ENCODE data around the gene SPTY2D1. TPM values are rescaled to one million over a fixed set of nuclear protein-coding genes. Genes with fewer than 3 reads are reported as not detected.

The SPTY2D1 gene
- total RNA-seq, 1 experiment from 2014 or later: 23.8 TPM

GRCh38 chr11:18641677-18642076 is 7.5 kb upstream of the SPTY2D1 start:
- Histone ChIP-seq H3K27ac (no peak overlapping the region), H3K9me3 (replicated peaks) (no peaks in the 10 kb centered on the region), H3K4me3 (no peak overlapping the region), H3K27me3 (peaks cover 14% of the 10 kb centered on the region), H3K36me3 (no peaks in the 10 kb centered on the region), H3K4me1 (no peaks in the 10 kb centered on the region)
- DNase-seq: no peak

- Histone ChIP-seq H3K27me3 (no peaks in the 10 kb centered on the region), H3K27ac (peak overlapping the region; percentile 91), H3K9me3 (replicated peaks) (no peaks in the 10 kb centered on the region), H3K36me3 (no peaks in the 10 kb centered on the region), H3K4me1 (0 out of 2 replicates have a peak, but pooled peaks cover 4% of the 10 kb centered on the region), H3K4me3 (peak overlapping the region; percentile 67)
- no peak for DNase-seq
Observed at GRCh38 chr11:18633256-18634139, 644 bp downstream of the SPTY2D1 start.

- Histone ChIP-seq H3K27ac (no peak overlapping the region), H3K4me3 (peak overlapping the region; percentile 67), H3K9me3 (replicated peaks) (no peaks in the 10 kb centered on the region), H3K4me1 (0 out of 2 replicates have a peak, but pooled peaks cover 4% of the 10 kb centered on the region), H3K36me3 (no peaks in the 10 kb centered on the region), H3K27me3 (no peaks in the 10 kb centered on the region)
- no peak for DNase-seq
Observed at GRCh38 chr11:18632841-18633240, 1.3 kb downstream of the SPTY2D1 start.

- DNase-seq: no peak
- Histone ChIP-seq H3K36me3 (peaks cover 4% of the 10 kb centered on the region; the same call in 1 of the 2 replicates), H3K4me3 (no peak overlapping the region), H3K27ac (no peak overlapping the region), H3K27me3 (no peaks in the 10 kb centered on the region), H3K9me3 (replicated peaks) (peaks cover 5% of the 10 kb centered on the region), H3K4me1 (no peaks in the 10 kb centered on the region)
Observed at GRCh38 chr11:18624161-18624560, 10.0 kb downstream of the SPTY2D1 start.

- Histone ChIP-seq H3K27ac (no peak overlapping the region), H3K36me3 (peaks cover 4% of the 10 kb centered on the region; the same call in 1 of the 2 replicates), H3K4me3 (no peak overlapping the region), H3K4me1 (no peaks in the 10 kb centered on the region), H3K27me3 (no peaks in the 10 kb centered on the region), H3K9me3 (replicated peaks) (peaks cover 5% of the 10 kb centered on the region)
- DNase-seq: no peak
Observed at GRCh38 chr11:18623707-18624106, 10.4 kb downstream of the SPTY2D1 start.

GRCh38 chr11:18618342-18619025 is 15.7 kb downstream of the SPTY2D1 start:
- Histone ChIP-seq H3K27ac (no peak overlapping the region), H3K9me3 (replicated peaks) (peaks cover under 1% of the 10 kb centered on the region; the same call in 1 of the 2 replicates), H3K36me3 (peaks cover 21% of the 10 kb centered on the region), H3K4me3 (no peak overlapping the region), H3K4me1 (no peaks in the 10 kb centered on the region), H3K27me3 (no peaks in the 10 kb centered on the region)
- DNase-seq: no peak

- Histone ChIP-seq H3K27me3 (no peaks in the 10 kb centered on the region), H3K9me3 (replicated peaks) (no peaks in the 10 kb centered on the region), H3K27ac (no peak overlapping the region), H3K36me3 (peaks cover 21% of the 10 kb centered on the region), H3K4me1 (no peaks in the 10 kb centered on the region), H3K4me3 (no peak overlapping the region)
- no peak for DNase-seq
Observed at GRCh38 chr11:18617688-18618341, 16.3 kb downstream of the SPTY2D1 start.

GRCh38 chr11:18615628-18616392 is 18.3 kb downstream of the SPTY2D1 start:
- DNase-seq: no peak
- H3K27ac ChIP-seq: no peak overlapping the region

GRCh38 chr11:18614667-18615066 is 19.5 kb downstream of the SPTY2D1 start:
- Histone ChIP-seq H3K36me3 (peaks cover 46% of the 10 kb centered on the region), H3K4me1 (no peaks in the 10 kb centered on the region), H3K9me3 (replicated peaks) (no peaks in the 10 kb centered on the region), H3K4me3 (no peak overlapping the region), H3K27ac (no peak overlapping the region), H3K27me3 (no peaks in the 10 kb centered on the region)
- no peak for DNase-seq

More at GRCh38 chr11:18615628-18616392, 18.3 kb downstream of the SPTY2D1 start:
- peaks cover 37% of the 10 kb centered on the region for H3K36me3 ChIP-seq
- H3K4me3 ChIP-seq: no peak overlapping the region
- no peaks in the 10 kb centered on the region for H3K4me1 ChIP-seq
- H3K27me3 ChIP-seq: no peaks in the 10 kb centered on the region
- H3K9me3 ChIP-seq (replicated peaks): no peaks in the 10 kb centered on the region

GRCh38 chr11:18612394-18612793 is 21.7 kb downstream of the SPTY2D1 start:
- Histone ChIP-seq H3K9me3 (replicated peaks) (no peaks in the 10 kb centered on the region), H3K4me1 (peaks cover 4% of the 10 kb centered on the region; the same call in 1 of the 2 replicates), H3K27ac (no peak overlapping the region), H3K4me3 (no peak overlapping the region), H3K36me3 (peaks cover 62% of the 10 kb centered on the region), H3K27me3 (no peaks in the 10 kb centered on the region)
- DNase-seq: no peak

- Histone ChIP-seq H3K27me3 (no peaks in the 10 kb centered on the region), H3K36me3 (peaks cover 68% of the 10 kb centered on the region), H3K27ac (no peak overlapping the region), H3K9me3 (replicated peaks) (no peaks in the 10 kb centered on the region), H3K4me3 (no peak overlapping the region), H3K4me1 (peaks cover 4% of the 10 kb centered on the region; the same call in 1 of the 2 replicates)
- no peak for DNase-seq
Observed at GRCh38 chr11:18611196-18611595, 22.9 kb downstream of the SPTY2D1 start.

GRCh38 chr11:18608376-18608775 is 25.8 kb downstream of the SPTY2D1 start:
- peaks cover 4% of the 10 kb centered on the region; the same call in 1 of the 2 replicates for H3K4me1 ChIP-seq
- no peaks in the 10 kb centered on the region for H3K9me3 ChIP-seq (replicated peaks)
- H3K36me3 ChIP-seq: peaks cover 50% of the 10 kb centered on the region
- no peak overlapping the region for H3K27ac ChIP-seq
- H3K4me3 ChIP-seq: no peak overlapping the region
- peak in 1 of 2 experiments; percentile 35 for DNase-seq
- H3K27me3 ChIP-seq: no peaks in the 10 kb centered on the region

GRCh38 chr11:18600915-18601569 is 33.1 kb downstream of the SPTY2D1 start:
- peaks cover 5% of the 10 kb centered on the region; the same call in 1 of the 2 replicates for H3K36me3 ChIP-seq
- H3K27ac ChIP-seq: no peak overlapping the region
- no peaks in the 10 kb centered on the region for H3K4me1 ChIP-seq
- H3K27me3 ChIP-seq: no peaks in the 10 kb centered on the region
- H3K9me3 ChIP-seq (replicated peaks): no peaks in the 10 kb centered on the region
- DNase-seq: no peak
- no peak overlapping the region for H3K4me3 ChIP-seq

Measured in SJCRH30 (cell line).